Activated naive CD8-positive, alpha-beta T cell treated with anti-CD3 and anti-CD28 coated beads, Interleukin-2, amount 50 U/mL, for 24 hours (primary cell): ENCODE data around the gene EGFR.
"Not testable (repeated sequence)": the region's sequence is repeated elsewhere in the genome, so short reads cannot be mapped to it uniquely, and the experiment has no call there.

Source experiments
- ATAC-seq: fragments of 150-1000 bp; cut with Tn5 transposase; one replicate; pipeline ENCODE4 v1.10.0; 2021
- DNase-seq: peaks from one replicate; pipeline ENCODE4 v3.0.0; 2021
- H3K27ac Mint-ChIP-seq: one replicate; pipeline ENCODE4 v1.8.0; 2021; ENCODE audit warnings: mild to moderate bottlenecking, mixed read lengths
- H3K27me3 Mint-ChIP-seq: one replicate; pipeline ENCODE4 v1.8.0; 2021; ENCODE audit warnings: mixed read lengths
- H3K36me3 Mint-ChIP-seq: one replicate; pipeline ENCODE4 v1.8.0; 2021; ENCODE audit warnings: low read depth, mixed read lengths
- H3K4me1 Mint-ChIP-seq: one replicate; pipeline ENCODE4 v1.8.0; 2021; ENCODE audit warnings: mixed read lengths
- H3K4me3 Mint-ChIP-seq: one replicate; pipeline ENCODE4 v1.8.0; 2021; ENCODE audit warnings: mild to moderate bottlenecking, moderate library complexity, mixed read lengths
- H3K9me3 Mint-ChIP-seq: one replicate; pipeline ENCODE4 v1.8.0; 2021; ENCODE audit warnings: mixed read lengths

The EGFR gene

GRCh38 chr7:55022002-55022985 is 3.5 kb downstream of the EGFR start:
- Mint-ChIP-seq H3K27ac (no peak overlapping the region), H3K4me1 (no peaks in the 10 kb centered on the region), H3K4me3 (no peak overlapping the region), H3K27me3 (peaks cover 41% of the 10 kb centered on the region), H3K9me3 (no peaks in the 10 kb centered on the region), H3K36me3 (no peaks in the 10 kb centered on the region)
- DNase-seq (no peak), ATAC-seq (no peak)

DNA sequence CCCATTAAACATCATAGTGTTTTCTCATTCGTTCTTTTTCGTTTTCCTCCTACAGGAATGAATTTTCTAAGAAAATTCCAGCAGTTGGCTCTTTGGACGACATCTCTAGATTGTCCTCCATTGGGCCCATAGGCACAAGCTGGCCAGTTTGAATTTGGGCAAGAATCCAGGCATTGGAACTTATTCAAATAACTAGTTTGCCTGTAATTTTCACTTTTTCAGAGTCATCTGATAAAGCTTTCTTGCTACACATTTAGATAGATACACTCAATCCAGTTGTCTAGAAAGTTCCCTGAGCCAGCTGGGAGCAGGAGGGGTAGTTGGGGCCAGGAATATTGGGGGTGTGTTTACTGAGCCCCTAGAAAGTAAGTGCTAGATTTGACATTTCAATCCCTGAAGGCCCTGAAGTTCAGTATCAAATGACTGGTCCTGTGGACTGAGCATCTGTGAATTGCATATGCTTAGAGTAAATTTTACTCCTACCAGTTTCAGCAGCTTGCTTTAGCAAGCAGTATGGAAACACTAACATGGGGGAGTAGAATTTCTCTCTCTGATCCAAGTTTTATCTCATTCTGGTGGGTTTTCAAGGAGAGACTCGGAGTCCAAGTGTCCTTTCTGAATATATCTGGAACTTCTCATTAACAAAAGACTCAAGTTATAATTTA is 5.2 kb downstream of the EGFR start:
- H3K27me3 Mint-ChIP-seq, result peaks cover 30% of the 10 kb centered on the region
- DNase-seq (no peak), ATAC-seq (no peak)
- H3K4me3 Mint-ChIP-seq, result no peak overlapping the region
- H3K27ac Mint-ChIP-seq, result no peak overlapping the region
- H3K36me3 Mint-ChIP-seq, result no peaks in the 10 kb centered on the region
- H3K9me3 Mint-ChIP-seq, result no peaks in the 10 kb centered on the region
- H3K4me1 Mint-ChIP-seq, result no peaks in the 10 kb centered on the region

DNA sequence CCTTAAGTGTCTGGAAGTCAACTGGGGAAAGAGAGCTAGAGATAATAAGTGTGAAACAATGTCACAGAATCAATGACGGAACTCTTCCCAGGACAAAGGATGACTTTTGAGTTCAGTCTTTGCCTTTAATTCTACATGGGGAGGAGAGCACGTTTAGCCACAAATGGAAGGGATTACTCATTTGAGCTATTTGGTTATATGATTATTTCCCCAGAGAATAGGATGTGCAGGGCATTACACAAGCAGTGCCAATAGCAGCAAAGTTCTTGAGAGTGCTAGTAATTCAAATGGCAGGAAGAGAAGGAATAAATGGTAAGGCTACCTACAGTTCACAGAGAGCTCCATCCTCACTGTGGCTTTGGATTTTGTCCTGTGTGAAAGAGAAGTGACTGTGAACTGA is 6.0 kb downstream of the EGFR start:
- Mint-ChIP-seq H3K4me1 (no peaks in the 10 kb centered on the region), H3K27me3 (peaks cover 28% of the 10 kb centered on the region), H3K36me3 (no peaks in the 10 kb centered on the region), H3K4me3 (no peak overlapping the region), H3K27ac (no peak overlapping the region), H3K9me3 (no peaks in the 10 kb centered on the region)
- ATAC-seq, result no peak
- DNase-seq, result no peak

DNA sequence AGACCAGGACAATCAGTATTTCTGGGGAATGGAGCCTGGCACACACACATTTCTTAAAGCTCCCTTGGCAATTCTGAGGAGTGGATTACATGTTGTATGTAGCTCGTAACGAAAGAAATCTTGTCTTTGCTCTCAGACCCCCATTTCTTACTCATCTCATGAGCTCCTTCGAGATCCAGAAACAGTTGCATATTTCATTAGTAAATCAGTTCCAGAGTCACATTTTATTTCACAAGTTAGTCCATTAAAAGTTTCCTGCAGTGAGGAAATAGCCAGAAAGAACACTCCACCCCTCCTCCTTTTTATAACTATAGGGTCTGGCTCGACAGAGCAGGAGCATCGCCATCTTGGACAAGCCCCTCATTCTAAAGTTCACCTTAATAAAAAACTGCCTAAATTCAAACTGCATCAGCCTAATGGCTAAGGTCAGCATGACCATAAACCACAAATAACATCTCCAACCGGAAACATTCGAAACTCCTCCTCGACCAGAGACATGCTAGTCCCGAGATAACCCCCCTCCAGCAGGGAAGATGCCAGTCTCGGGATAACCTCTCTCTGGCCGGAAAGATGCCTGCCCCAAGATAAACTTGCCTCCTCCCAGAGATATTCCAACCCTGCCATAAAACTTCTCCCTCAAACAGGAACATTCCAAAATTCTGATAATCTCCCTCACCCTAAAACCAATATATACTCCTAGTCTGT is 7.4 kb downstream of the EGFR start:
- no peak for DNase-seq
- Mint-ChIP-seq H3K4me1 (no peaks in the 10 kb centered on the region), H3K27ac (no peak overlapping the region), H3K9me3 (no peaks in the 10 kb centered on the region), H3K27me3 (peaks cover 17% of the 10 kb centered on the region), H3K4me3 (no peak overlapping the region), H3K36me3 (no peaks in the 10 kb centered on the region)
- no peak for ATAC-seq

DNA sequence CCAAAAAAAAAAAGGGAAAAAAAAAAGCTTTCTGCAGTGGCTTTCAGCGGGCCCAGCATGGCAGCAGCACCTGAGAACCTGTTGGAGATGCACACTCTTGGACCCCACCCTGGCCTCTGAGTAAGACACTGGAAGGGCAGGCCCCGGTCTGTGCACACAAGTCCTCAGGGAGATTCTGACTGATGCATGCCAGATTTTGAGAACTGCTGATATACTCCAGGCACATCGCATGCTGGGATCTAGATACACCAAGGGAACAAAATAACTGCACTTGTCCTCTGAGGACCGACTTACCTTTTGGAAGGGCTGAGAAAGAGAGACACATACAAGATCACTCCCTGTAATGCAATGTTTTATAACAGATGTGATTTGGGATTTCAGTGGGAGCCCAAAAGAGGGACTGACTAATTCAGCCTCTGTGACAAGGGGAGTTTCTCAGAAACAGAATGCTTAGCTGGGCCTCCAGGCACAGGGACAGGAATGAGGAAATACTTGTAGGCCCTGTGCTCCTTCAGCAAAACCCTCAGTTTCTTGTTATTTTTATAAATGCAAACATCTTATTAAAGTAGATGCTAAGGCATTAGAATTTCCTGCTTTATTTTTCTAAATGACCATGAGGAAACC is 8.2 kb downstream of the EGFR start:
- Mint-ChIP-seq H3K27ac (no peak overlapping the region), H3K4me3 (no peak overlapping the region), H3K4me1 (no peaks in the 10 kb centered on the region), H3K9me3 (no peaks in the 10 kb centered on the region), H3K36me3 (no peaks in the 10 kb centered on the region), H3K27me3 (peaks cover 10% of the 10 kb centered on the region)
- no peak for DNase-seq
- ATAC-seq, result no peak

DNA sequence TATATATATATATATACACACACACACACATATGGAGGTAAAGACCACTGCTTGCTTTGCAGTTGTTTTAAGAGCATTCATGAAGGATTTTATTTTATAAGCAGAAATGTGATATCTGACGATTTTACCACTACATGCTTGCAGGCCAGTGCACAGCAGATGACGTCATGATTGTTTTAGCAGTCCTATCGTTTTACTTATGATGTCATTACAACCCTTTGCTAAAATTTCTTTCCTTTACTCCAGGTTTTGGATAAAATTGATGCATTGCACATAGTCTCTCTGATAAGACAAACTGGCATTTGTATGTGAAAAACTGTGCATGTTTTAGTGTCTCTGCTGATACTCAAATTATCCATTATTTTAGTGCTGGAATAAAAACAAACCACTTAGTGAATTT is 9.2 kb downstream of the EGFR start:
- H3K36me3 Mint-ChIP-seq, result no peaks in the 10 kb centered on the region
- H3K4me3 Mint-ChIP-seq, result no peak overlapping the region
- H3K9me3 Mint-ChIP-seq, result no peaks in the 10 kb centered on the region
- no peak overlapping the region for H3K27ac Mint-ChIP-seq
- H3K4me1 Mint-ChIP-seq, result no peaks in the 10 kb centered on the region
- H3K27me3 Mint-ChIP-seq, result peaks cover 7% of the 10 kb centered on the region
- no peak for ATAC-seq
- DNase-seq, result no peak

- ATAC-seq (no peak), DNase-seq (no peak)
- no peak overlapping the region for H3K4me3 Mint-ChIP-seq
- H3K27me3 Mint-ChIP-seq, result peaks cover 7% of the 10 kb centered on the region
- H3K9me3 Mint-ChIP-seq, result no peaks in the 10 kb centered on the region
- H3K27ac Mint-ChIP-seq, result no peak overlapping the region
- no peaks in the 10 kb centered on the region for H3K4me1 Mint-ChIP-seq
- no peaks in the 10 kb centered on the region for H3K36me3 Mint-ChIP-seq
Observed at GRCh38 chr7:55030314-55030713, 11.5 kb downstream of the EGFR start.

DNA sequence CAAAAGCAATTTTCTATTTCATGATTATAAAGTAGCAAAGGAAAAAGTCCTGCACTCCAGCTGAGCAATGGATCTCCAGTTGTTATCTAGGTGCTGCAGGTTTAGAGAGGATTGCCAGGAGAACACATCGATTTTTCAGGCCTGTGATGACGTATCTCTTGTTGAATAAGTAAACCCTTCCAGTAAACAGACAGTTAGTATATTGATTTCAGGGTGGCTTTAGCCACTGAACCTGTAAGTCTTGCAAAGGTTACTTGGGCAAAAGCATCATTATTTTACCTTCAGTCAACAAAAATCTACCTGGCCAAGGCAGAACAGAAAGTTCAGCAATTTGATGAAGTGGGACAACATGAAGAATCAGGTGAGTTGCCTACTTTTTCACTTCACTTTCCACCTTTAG is 12.3 kb downstream of the EGFR start:
- Mint-ChIP-seq H3K27ac (no peak overlapping the region), H3K36me3 (no peaks in the 10 kb centered on the region), H3K4me1 (no peaks in the 10 kb centered on the region), H3K9me3 (no peaks in the 10 kb centered on the region), H3K27me3 (peaks cover 9% of the 10 kb centered on the region), H3K4me3 (no peak overlapping the region)
- DNase-seq (no peak), ATAC-seq (no peak)

- no peak for ATAC-seq
- Mint-ChIP-seq H3K27ac (no peak overlapping the region), H3K4me3 (no peak overlapping the region), H3K9me3 (no peaks in the 10 kb centered on the region), H3K27me3 (peaks cover 2% of the 10 kb centered on the region), H3K36me3 (no peaks in the 10 kb centered on the region), H3K4me1 (no peaks in the 10 kb centered on the region)
- no peak for DNase-seq
Observed at GRCh38 chr7:55032069-55032699, 13.4 kb downstream of the EGFR start.

DNA sequence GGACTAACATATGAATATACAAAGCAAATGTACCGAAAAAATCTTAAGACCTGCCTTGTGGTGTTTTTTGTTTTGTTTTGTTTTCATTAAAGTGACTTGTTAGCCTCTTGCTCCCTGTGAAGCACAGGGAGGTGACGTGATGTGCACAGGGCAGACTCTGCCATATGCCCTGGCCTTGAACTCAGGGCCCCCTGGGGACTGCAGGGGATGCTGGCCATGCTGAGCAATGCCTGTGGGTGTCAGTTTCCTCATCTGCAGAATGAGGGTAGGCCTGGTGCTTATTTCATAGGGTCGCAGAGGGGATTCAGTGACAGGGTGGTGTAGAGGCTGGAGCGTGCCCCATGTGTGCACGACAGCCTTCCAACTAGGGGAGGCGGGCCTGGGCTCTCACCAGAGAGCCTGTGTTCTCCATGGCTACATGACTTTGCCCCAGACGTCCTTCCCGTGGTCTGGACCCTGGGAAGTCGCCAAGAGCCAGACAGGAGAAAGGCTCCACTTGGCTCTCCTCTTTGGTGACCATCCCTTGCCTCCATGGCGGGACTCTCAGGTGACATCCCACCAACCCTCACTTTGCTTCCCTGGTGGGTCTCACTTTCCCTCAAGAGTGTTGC is 14.5 kb downstream of the EGFR start:
- Mint-ChIP-seq H3K27ac (no peak overlapping the region), H3K9me3 (no peaks in the 10 kb centered on the region)

DNA sequence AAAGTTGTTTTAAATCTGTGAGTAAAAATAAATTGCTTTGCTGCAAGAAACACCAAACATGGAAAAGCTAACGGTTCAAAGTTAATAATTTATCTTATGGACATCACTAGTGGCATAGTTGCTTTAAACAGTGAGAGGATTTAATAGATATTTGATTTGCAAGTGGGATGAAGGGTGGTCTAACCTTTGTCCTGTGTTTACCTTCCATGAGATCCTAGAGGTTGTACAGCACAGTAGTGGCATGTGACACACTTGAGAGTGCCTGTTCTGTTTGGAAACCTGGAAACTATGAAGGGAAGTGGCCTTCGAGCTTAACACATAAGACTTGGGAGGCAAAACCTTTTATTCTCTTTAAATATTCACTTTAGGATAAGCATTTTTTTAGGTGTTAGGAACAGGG is 16.0 kb downstream of the EGFR start:
- no peaks in the 10 kb centered on the region for H3K4me1 Mint-ChIP-seq
- H3K27ac Mint-ChIP-seq, result no peak overlapping the region
- no peaks in the 10 kb centered on the region for H3K36me3 Mint-ChIP-seq
- no peak for DNase-seq
- peaks cover 2% of the 10 kb centered on the region for H3K27me3 Mint-ChIP-seq
- ATAC-seq, result no peak
- H3K9me3 Mint-ChIP-seq, result no peaks in the 10 kb centered on the region
- no peak overlapping the region for H3K4me3 Mint-ChIP-seq

More for the DNA sequence above, 14.5 kb downstream of the EGFR start:
- no peak overlapping the region for H3K4me3 Mint-ChIP-seq
- H3K27me3 Mint-ChIP-seq, result peaks cover 2% of the 10 kb centered on the region
- H3K36me3 Mint-ChIP-seq, result no peaks in the 10 kb centered on the region
- no peak for ATAC-seq
- no peak for DNase-seq
- no peaks in the 10 kb centered on the region for H3K4me1 Mint-ChIP-seq

DNA sequence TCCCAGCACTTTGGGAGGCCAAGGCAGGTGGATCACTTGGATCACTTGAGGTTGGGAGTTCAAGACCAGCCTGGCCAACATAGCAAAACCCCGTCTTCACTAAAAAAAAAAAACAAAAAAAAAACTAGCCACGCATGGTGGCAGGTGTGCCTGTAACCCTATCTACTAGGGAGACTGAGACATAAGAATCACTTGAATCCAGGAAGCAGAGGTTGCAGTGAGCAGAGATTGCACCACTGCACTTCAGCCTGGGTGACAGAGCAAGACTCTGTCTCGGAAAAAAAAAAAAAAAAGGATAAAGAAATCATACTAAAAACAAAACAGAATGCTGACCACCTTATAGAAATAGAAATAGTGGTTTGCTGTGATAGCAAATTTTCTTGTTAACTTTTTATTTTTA is 16.6 kb downstream of the EGFR start:
- ATAC-seq, H3K27me3 Mint-ChIP-seq, H3K4me3 Mint-ChIP-seq, H3K36me3 Mint-ChIP-seq, H3K4me1 Mint-ChIP-seq, H3K27ac Mint-ChIP-seq, DNase-seq, H3K9me3 Mint-ChIP-seq: not testable (repeated sequence)

- Mint-ChIP-seq H3K4me1 (no peaks in the 10 kb centered on the region), H3K4me3 (no peak overlapping the region), H3K36me3 (no peaks in the 10 kb centered on the region), H3K27ac (no peak overlapping the region), H3K9me3 (no peaks in the 10 kb centered on the region), H3K27me3 (peaks cover 2% of the 10 kb centered on the region)
- ATAC-seq (no peak), DNase-seq (no peak)
Observed at GRCh38 chr7:55036950-55037736, 18.3 kb downstream of the EGFR start.
